RWPE2 (cell line): ENCODE results near the gene CCNDBP1.
"Not testable (repeated sequence)": the region's sequence is repeated elsewhere in the genome, so short reads cannot be mapped to it uniquely, and the experiment has no call there.

ENCODE experiments used
- ATAC-seq: fragments of 200-7000 bp; cut with Tn5 transposase; 3 replicates; pipeline ENCODE4 v1.9.1; 2021; ENCODE audit warnings: low read depth
- DNase-seq: peaks from one replicate; pipeline ENCODE4 v3.0.0-alpha.2; 2020; ENCODE audit warnings: low spot score
- H3K27ac ChIP-seq: fragments of 450-650 bp; 2 replicates; pipeline ENCODE4 v1.5.1; 2017; ENCODE audit warnings: mild to moderate bottlenecking; ENCODE audit not compliant: poor library complexity, severe bottlenecking
- H3K27me3 ChIP-seq: fragments of 250-450 bp; sonication (Bioruptor Pico); 2 replicates; pipeline ENCODE4 v1.5.1; 2021; ENCODE audit warnings: mild to moderate bottlenecking, moderate library complexity; ENCODE audit not compliant: insufficient read depth, poor library complexity, severe bottlenecking
- H3K36me3 ChIP-seq: fragments of 250-450 bp; sonication (Bioruptor Pico); 2 replicates; pipeline ENCODE4 v1.5.1; 2020; ENCODE audit warnings: low read depth, mild to moderate bottlenecking, moderate library complexity
- H3K4me1 ChIP-seq: fragments of 250-450 bp; sonication (Bioruptor Pico); 2 replicates; pipeline ENCODE4 v1.5.1; 2021; ENCODE audit warnings: mild to moderate bottlenecking, moderate library complexity; ENCODE audit not compliant: insufficient read depth, poor library complexity, severe bottlenecking
- H3K4me3 ChIP-seq: fragments of 250-450 bp; sonication (Bioruptor Pico); 2 replicates; pipeline ENCODE4 v1.5.1; 2021; ENCODE audit warnings: mild to moderate bottlenecking, moderate library complexity; ENCODE audit not compliant: severe bottlenecking
- H3K9me3 ChIP-seq: fragments of 250-450 bp; sonication (Bioruptor Pico); 2 replicates; pipeline ENCODE4 v1.5.1; 2021; ENCODE audit warnings: mild to moderate bottlenecking, moderate library complexity; ENCODE audit not compliant: severe bottlenecking
- TF ChIP-seq, protein P1 (sequence below): fragments of 450-650 bp; IDR thresholded peaks from one replicate; pipeline ENCODE4 v1.5.1; 2017; ENCODE audit warnings: mild to moderate bottlenecking, moderate library complexity; ENCODE audit not compliant: poor library complexity, severe bottlenecking

The CCNDBP1 gene

DNA sequence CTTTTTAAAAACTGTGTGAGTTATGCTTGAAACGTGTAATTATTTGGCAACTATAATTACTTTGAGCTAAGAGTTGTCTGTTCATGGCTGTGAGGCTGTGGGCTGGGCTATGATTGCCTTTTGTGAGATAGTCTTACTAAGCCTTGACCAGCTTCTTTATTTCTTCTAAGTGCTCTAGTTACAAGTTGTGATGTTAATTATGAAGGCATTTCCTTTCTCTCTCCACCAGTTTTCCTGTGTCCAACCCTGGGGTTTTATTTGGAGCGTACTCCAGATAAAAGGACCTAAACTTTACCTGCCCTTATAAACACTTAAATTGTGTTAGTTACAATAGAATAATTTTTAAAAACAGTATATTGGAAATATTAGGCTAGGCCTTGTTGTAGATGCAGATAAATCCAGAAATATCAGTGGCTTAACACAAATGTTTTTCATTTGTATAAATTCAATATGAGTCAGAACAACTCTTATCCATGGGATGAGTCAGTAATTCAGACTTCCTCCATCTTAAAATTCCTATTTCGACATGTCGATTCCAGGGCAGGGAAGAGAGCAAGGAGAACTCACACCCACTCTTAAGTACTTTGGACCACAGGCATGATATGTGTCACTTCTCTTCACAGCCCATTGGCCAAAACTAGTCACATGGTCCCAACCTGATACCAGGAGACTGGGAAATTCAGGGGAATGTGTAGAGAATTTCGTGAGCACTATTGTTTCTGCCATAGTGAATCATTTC is 34.8 kb upstream of the CCNDBP1 start:
- peak; percentile 94 for DNase-seq
- Histone ChIP-seq H3K27ac (peak overlapping the region; percentile 95), H3K9me3 (no peaks in the 10 kb centered on the region), H3K36me3 (peaks cover 67% of the 10 kb centered on the region), H3K4me1 (peaks cover 18% of the 10 kb centered on the region), H3K4me3 (no peak overlapping the region), H3K27me3 (no peaks in the 10 kb centered on the region)
- ATAC-seq = peak; percentile 99
- TF ChIP-seq, protein P1, sequence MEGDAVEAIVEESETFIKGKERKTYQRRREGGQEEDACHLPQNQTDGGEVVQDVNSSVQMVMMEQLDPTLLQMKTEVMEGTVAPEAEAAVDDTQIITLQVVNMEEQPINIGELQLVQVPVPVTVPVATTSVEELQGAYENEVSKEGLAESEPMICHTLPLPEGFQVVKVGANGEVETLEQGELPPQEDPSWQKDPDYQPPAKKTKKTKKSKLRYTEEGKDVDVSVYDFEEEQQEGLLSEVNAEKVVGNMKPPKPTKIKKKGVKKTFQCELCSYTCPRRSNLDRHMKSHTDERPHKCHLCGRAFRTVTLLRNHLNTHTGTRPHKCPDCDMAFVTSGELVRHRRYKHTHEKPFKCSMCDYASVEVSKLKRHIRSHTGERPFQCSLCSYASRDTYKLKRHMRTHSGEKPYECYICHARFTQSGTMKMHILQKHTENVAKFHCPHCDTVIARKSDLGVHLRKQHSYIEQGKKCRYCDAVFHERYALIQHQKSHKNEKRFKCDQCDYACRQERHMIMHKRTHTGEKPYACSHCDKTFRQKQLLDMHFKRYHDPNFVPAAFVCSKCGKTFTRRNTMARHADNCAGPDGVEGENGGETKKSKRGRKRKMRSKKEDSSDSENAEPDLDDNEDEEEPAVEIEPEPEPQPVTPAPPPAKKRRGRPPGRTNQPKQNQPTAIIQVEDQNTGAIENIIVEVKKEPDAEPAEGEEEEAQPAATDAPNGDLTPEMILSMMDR = no peak

DNA sequence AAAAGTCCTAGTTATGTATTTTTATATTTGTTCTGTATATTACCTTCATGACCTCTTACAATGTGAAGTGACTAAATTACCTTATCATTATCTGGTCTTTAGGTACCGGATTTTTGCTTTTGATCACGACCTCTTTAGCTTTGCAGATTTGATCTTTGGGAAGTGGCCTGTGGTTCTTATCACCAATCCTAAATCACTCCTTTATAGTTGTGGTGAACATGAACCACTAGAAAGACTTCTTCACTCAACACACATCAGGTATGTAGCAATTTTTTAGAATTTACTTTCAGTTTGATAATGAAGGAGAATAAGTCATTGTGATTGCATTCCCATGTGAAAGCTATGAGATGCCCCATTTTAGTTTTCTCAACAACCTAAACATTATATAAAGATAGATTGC is 33.5 kb upstream of the CCNDBP1 start:
- no peak for ATAC-seq
- H3K4me1 ChIP-seq = peaks cover 18% of the 10 kb centered on the region
- peak overlapping the region; percentile 95 for H3K27ac ChIP-seq
- peaks cover 76% of the 10 kb centered on the region for H3K36me3 ChIP-seq
- no peak for DNase-seq
- TF ChIP-seq, protein P1 = no peak
- H3K27me3 ChIP-seq = no peaks in the 10 kb centered on the region
- no peaks in the 10 kb centered on the region for H3K9me3 ChIP-seq
- no peak overlapping the region for H3K4me3 ChIP-seq

- TF ChIP-seq, protein P1 = no peak
- Histone ChIP-seq H3K27ac (no peak overlapping the region), H3K4me3 (no peak overlapping the region), H3K36me3 (peaks cover 85% of the 10 kb centered on the region), H3K27me3 (no peaks in the 10 kb centered on the region), H3K9me3 (no peaks in the 10 kb centered on the region), H3K4me1 (peaks cover 18% of the 10 kb centered on the region)
- ATAC-seq (no peak), DNase-seq (no peak)
These were observed 31.9 kb upstream of the CCNDBP1 start for GRCh38 chr15:43153269-43153668.

DNA sequence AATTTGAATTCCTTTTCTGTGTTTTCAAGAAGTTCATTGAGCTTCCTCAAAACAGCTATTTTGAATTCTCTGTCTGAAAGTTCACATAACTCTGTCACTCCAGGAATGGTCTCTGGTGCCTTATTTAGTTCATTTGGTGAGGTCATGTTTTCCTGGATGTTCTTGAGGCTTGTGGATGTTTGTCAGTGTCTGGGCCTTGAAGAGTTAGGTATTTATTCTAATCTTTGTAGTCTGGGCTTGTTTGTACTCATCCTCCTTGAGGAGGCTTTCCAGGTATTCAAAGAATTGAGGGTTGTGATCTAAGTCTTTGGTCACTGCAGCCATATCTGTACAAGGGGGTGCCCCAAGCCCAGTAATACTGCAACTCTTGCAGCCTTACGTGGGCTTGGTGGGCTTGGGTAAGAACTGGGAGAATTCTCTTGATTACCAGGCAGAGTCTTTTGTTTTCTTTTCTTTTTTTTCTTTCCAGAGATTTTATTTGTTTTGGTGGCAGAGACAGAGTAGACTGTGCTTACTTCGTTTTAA is 19.3 kb upstream of the CCNDBP1 start:
- DNase-seq (no peak), ATAC-seq (peak; percentile 42; the same call in 2 of the 3 replicates)
- TF ChIP-seq, protein P1 = no peak
- Histone ChIP-seq H3K4me3 (no peak overlapping the region), H3K4me1 (peaks cover 26% of the 10 kb centered on the region), H3K27ac (no peak overlapping the region), H3K27me3 (no peaks in the 10 kb centered on the region), H3K36me3 (peaks cover 61% of the 10 kb centered on the region), H3K9me3 (no peaks in the 10 kb centered on the region)

DNA sequence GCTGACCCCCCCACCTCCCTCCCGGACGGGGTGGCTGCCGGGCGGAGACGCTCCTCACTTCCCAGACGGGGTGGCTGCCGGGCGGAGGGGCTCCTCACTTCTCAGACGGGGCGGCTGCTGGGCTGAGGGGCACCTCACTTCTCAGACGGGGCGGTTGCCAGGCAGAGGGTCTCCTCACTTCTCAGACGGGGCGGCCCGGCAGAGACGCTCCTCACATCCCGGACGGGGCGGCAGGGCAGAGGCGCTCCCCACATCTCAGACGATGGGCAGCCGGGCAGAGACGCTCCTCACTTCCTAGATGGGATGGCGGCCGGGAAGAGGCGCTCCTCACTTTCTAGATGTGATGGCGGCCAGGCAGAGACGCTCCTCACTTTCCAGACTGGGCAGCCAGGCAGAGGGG is 17.9 kb upstream of the CCNDBP1 start:
- ATAC-seq, DNase-seq, H3K4me3 ChIP-seq, H3K27me3 ChIP-seq, H3K27ac ChIP-seq, H3K9me3 ChIP-seq: not testable (repeated sequence)
- H3K36me3 ChIP-seq = peaks cover 62% of the 10 kb centered on the region
- H3K4me1 ChIP-seq = peaks cover 26% of the 10 kb centered on the region
